ENCODE results near the gene CUX1.

CUX1 gene

DNA sequence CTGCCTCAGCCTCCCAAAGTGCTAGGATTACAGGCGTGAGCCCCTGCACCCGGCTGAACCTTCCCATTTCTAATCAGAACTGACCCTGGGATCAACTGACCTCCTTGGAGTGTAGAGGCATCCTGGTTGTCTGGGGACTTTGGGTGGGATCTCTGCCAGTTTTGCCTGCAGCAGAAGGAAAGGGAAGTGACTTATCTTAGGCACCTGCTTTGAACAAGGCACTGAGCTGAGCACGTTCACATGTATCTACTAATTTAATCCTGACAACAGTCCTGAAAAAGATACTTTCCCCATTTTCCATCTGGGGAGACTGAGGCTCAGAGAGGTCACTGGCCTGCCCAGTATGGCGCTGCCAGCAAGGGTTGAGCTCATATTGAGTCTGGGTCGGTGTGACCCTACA lies 153.4 kb downstream of the CUX1 start:
- no peak overlapping the region for H3K4me3 ChIP-seq (ENCODE audit: low read depth, low read length)
- TF ChIP-seq, protein P1, sequence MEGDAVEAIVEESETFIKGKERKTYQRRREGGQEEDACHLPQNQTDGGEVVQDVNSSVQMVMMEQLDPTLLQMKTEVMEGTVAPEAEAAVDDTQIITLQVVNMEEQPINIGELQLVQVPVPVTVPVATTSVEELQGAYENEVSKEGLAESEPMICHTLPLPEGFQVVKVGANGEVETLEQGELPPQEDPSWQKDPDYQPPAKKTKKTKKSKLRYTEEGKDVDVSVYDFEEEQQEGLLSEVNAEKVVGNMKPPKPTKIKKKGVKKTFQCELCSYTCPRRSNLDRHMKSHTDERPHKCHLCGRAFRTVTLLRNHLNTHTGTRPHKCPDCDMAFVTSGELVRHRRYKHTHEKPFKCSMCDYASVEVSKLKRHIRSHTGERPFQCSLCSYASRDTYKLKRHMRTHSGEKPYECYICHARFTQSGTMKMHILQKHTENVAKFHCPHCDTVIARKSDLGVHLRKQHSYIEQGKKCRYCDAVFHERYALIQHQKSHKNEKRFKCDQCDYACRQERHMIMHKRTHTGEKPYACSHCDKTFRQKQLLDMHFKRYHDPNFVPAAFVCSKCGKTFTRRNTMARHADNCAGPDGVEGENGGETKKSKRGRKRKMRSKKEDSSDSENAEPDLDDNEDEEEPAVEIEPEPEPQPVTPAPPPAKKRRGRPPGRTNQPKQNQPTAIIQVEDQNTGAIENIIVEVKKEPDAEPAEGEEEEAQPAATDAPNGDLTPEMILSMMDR (IDR thresholded peaks at IDR 0.05; ENCODE audit: low read depth, low read length, missing control alignments): no peak
- no peak for DNase-seq (ENCODE audit: low read depth)

DNA sequence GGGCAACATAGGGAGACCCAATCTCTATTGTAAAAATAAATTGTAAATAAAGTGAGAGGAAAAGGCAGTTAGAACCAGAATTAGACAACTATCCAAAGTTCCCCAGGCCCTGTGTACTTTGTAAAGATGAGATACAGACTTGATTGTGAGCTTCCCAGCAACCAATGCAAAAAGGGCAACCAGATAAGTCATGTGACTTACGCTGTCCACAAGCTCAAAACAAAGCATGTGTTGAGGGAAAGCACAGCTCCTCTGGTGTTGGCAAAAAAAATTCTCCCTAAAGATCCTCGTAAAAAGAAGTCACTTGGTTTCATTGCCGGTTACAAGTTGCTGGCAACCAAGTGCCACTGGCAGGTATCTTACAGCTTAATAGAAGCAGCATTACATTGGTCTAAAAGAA lies 154.0 kb downstream of the CUX1 start:
- DNase-seq (ENCODE audit: low read depth): no peak
- no peak overlapping the region for H3K4me3 ChIP-seq (ENCODE audit: low read depth, low read length)
- TF ChIP-seq, protein P1 (IDR thresholded peaks at IDR 0.05; ENCODE audit: low read depth, low read length, missing control alignments): no peak

DNA sequence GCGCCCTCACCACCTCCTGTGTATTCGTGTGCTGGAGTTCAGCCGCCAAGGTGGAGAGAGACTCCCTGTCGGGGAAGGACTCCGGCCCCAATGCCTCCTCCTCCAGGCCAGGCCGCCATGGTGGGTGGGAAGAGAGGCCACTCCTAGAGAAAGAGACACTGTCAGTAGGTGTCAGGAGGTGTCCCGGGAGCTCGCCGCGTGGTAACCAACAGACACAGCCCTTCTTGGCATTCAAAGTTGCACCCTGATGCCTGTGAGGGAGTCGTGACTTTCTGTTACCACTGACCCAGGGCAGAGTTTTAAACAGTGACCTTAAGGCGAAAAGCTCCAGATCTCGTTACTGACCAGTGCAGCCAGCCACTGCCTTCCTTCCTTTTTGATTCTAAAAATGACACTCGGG lies 155.2 kb downstream of the CUX1 start:
- TF ChIP-seq, protein P1 (IDR thresholded peaks at IDR 0.05; ENCODE audit: low read depth, low read length, missing control alignments): no peak
- DNase-seq (ENCODE audit: low read depth): no peak
- H3K4me3 ChIP-seq (ENCODE audit: low read depth, low read length): no peak overlapping the region

DNA sequence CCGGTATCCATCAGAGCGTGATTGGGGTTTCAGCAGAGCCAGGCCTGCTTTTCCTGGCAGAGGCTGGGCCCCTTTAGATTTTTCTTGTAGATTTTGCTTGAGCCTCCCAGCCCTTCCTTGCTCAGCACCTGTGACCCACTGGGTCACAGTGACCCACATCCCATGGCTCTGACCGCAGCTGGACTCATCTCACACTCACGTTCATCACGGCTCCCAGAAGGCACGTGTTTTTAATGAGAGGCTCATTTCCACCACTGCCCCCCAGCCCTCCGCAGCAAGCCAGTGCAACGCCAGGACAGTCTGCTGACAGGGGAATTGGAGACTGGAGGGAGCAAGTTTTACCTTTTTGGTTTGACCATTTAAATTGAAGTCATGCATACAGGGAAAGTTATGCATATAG lies 155.7 kb downstream of the CUX1 start:
- TF ChIP-seq, protein P1 (IDR thresholded peaks at IDR 0.05; ENCODE audit: low read depth, low read length, missing control alignments): no peak
- no peak overlapping the region for H3K4me3 ChIP-seq (ENCODE audit: low read depth, low read length)
- no peak for DNase-seq (ENCODE audit: low read depth)

DNA sequence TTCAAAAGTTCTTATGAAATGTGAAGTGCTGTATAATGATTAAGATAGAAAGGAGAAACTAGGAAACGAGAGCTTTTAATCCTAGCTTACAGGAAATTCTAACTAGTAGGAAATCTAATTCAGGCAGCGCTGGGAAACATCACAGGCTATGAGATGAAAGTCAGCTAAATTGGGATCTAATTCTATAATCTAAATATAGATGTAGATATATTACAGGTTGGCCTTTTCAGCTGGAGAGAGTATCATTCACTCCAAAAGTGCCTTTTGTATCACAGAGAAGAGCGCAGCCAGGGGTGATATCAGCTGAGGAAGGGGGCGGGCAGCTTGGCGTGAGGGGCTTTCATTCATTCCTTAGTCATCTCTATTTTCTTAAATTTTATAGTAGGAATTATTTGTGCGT lies 157.0 kb downstream of the CUX1 start:
- DNase-seq (ENCODE audit: low read depth): no peak
- TF ChIP-seq, protein P1 (IDR thresholded peaks at IDR 0.05; ENCODE audit: low read depth, low read length, missing control alignments): no peak
- H3K4me3 ChIP-seq (ENCODE audit: low read depth, low read length): no peak overlapping the region

DNA sequence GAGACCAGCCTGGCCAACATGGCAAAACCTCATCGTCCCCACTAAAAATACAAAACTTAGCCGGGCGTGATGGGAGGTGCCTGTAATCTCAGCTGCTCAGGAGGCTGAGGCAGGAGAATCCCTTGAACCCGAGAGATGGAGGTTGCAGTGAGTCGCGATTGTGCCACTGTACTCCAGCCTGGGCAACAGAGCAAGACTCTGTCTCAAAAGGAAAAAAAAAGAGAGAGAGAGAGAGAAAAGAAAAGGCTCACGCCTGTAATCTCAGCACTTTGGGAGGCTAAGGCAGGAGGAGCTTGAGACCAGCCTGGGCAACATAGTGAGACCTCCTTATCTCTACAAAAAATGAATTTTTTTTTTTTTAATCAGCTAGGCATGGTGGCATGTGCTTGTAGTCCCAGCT lies 157.6 kb downstream of the CUX1 start:
- TF ChIP-seq, protein P1 (IDR thresholded peaks at IDR 0.05; ENCODE audit: low read depth, low read length, missing control alignments): no peak
- H3K4me3 ChIP-seq (ENCODE audit: low read depth, low read length): no peak overlapping the region
- DNase-seq (ENCODE audit: low read depth): no peak

DNA sequence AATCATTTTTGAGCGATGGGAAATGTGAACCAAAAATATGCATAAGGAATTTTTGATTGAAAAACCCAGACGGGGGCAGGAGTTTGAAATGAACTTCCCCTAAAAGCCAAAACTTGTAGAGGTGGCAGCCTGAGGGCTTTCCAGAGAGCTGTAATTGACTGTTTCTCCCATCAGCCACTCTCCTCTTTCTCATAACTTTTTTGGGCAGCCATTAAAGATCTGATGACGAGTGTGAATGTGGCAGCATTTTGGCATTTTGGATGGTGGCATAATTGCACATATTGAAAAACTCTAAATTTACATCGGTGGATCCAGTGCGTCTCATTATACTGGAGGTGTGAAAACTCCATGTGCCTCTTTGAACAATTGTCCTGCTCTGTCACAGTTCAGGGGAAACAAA lies 159.0 kb downstream of the CUX1 start:
- TF ChIP-seq, protein P1 (IDR thresholded peaks at IDR 0.05; ENCODE audit: low read depth, low read length, missing control alignments): no peak
- H3K4me3 ChIP-seq (ENCODE audit: low read depth, low read length): no peak overlapping the region
- no peak for DNase-seq (ENCODE audit: low read depth)

All from GM12864 (cell line).